ENCODE results near the gene VWA8.

GRCh38 chr13:41765813-41766212 is 195.1 kb downstream of the VWA8 start:
- TF ChIP-seq CTCF (IDR thresholded peaks at IDR 0.05) (no peak), POLR2A (IDR thresholded peaks at IDR 0.05) (no peak)

Measured in thyroid gland (tissue), 4 donors.